ENCODE measurements around the gene EVI5.

- TF ChIP-seq CTCF (conservative IDR thresholded peaks at IDR 0.05 in 1 of 2, IDR thresholded peaks at IDR 0.05 in 1 of 2; ENCODE audit: extremely low read depth in 1 of 2, insufficient read depth in 1 of 2, low read depth in 1 of 2, low read length in 2 of 2): no peak
- no peak for TF ChIP-seq EZH2 (IDR thresholded peaks at IDR 0.05; ENCODE audit: borderline replicate concordance, low read length)
Observed at GRCh38 chr1:92538413-92539061, 246.4 kb downstream of the EVI5 start.
